ENCODE results near the gene CLEC4A. TPM values are rescaled to one million over a fixed set of nuclear protein-coding genes. Genes with fewer than 3 reads are reported as not detected.
"Not testable (repeated sequence)": the region's sequence is repeated elsewhere in the genome, so short reads cannot be mapped to it uniquely, and the experiment has no call there.

The CLEC4A gene
- total and polyA plus RNA-seq, 3 donors from 2014 or later: 1.9 to 3.5 (median 2.4) TPM

GRCh38 chr12:8096281-8096915 lies 27.0 kb upstream of the CLEC4A start:
- no peak overlapping the region for H3K27ac ChIP-seq
- no peaks in the 10 kb centered on the region for H3K9me3 ChIP-seq
- intact Hi-C loops (cut with DNase I; ENCODE audit: low total_unique reads): no loop called here
- no peaks in the 10 kb centered on the region for H3K27me3 ChIP-seq
- H3K4me1 ChIP-seq: no peaks in the 10 kb centered on the region
- no peak for TF ChIP-seq POLR2A (IDR thresholded peaks at IDR 0.05)
- TF ChIP-seq, protein P1, sequence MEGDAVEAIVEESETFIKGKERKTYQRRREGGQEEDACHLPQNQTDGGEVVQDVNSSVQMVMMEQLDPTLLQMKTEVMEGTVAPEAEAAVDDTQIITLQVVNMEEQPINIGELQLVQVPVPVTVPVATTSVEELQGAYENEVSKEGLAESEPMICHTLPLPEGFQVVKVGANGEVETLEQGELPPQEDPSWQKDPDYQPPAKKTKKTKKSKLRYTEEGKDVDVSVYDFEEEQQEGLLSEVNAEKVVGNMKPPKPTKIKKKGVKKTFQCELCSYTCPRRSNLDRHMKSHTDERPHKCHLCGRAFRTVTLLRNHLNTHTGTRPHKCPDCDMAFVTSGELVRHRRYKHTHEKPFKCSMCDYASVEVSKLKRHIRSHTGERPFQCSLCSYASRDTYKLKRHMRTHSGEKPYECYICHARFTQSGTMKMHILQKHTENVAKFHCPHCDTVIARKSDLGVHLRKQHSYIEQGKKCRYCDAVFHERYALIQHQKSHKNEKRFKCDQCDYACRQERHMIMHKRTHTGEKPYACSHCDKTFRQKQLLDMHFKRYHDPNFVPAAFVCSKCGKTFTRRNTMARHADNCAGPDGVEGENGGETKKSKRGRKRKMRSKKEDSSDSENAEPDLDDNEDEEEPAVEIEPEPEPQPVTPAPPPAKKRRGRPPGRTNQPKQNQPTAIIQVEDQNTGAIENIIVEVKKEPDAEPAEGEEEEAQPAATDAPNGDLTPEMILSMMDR (IDR thresholded peaks at IDR 0.05): no peak
- no peak overlapping the region for H3K4me3 ChIP-seq
- DNase-seq: no peak
- H3K36me3 ChIP-seq (ENCODE audit: low read depth, missing control alignments): no peaks in the 10 kb centered on the region
- whole genome bisulfite sequencing, 2 donors: 63 to 69% methylated on average over 2 of the region's 2 CpGs

- TF ChIP-seq POLR2A (IDR thresholded peaks at IDR 0.05): no peak
- TF ChIP-seq, protein P1 (IDR thresholded peaks at IDR 0.05): no peak
- Histone ChIP-seq H3K36me3 (ENCODE audit: low read depth, missing control alignments) (no peaks in the 10 kb centered on the region), H3K4me3 (no peak overlapping the region), H3K4me1 (no peaks in the 10 kb centered on the region), H3K27ac (no peak overlapping the region), H3K9me3 (no peaks in the 10 kb centered on the region), H3K27me3 (no peaks in the 10 kb centered on the region)
- intact Hi-C loops (cut with DNase I; ENCODE audit: low total_unique reads): no loop called here
- 86 to 96% methylated on average over 3 of the region's 3 CpGs for WGBS, 2 donors
- no peak for DNase-seq
These were observed 24.2 kb upstream of the CLEC4A start for GRCh38 chr12:8099235-8099634.

- intact Hi-C loops (cut with DNase I; ENCODE audit: low total_unique reads): no loop called here
- TF ChIP-seq, protein P1 (IDR thresholded peaks at IDR 0.05): peak; percentile 95 to 99 (median 97)
- no peak for TF ChIP-seq POLR2A (IDR thresholded peaks at IDR 0.05)
- no peaks in the 10 kb centered on the region for H3K9me3 ChIP-seq
- no peaks in the 10 kb centered on the region for H3K4me1 ChIP-seq
- H3K27me3 ChIP-seq: no peaks in the 10 kb centered on the region
- H3K27ac ChIP-seq: no peak overlapping the region
- DNase-seq: peak; percentile 89
- 2 to 5% methylated on average over 3 of the region's 3 CpGs for WGBS, 2 donors
- H3K36me3 ChIP-seq (ENCODE audit: low read depth, missing control alignments): no peaks in the 10 kb centered on the region
- no peak overlapping the region for H3K4me3 ChIP-seq
These were observed 14.5 kb upstream of the CLEC4A start for GRCh38 chr12:8108808-8109398.

GRCh38 chr12:8113117-8113516 lies 10.3 kb upstream of the CLEC4A start:
- WGBS, 2 donors: 95 to 98% methylated on average over 4 of the region's 4 CpGs
- H3K9me3 ChIP-seq; intact Hi-C loops (cut with DNase I; ENCODE audit: low total_unique reads): not testable (repeated sequence)

DNA sequence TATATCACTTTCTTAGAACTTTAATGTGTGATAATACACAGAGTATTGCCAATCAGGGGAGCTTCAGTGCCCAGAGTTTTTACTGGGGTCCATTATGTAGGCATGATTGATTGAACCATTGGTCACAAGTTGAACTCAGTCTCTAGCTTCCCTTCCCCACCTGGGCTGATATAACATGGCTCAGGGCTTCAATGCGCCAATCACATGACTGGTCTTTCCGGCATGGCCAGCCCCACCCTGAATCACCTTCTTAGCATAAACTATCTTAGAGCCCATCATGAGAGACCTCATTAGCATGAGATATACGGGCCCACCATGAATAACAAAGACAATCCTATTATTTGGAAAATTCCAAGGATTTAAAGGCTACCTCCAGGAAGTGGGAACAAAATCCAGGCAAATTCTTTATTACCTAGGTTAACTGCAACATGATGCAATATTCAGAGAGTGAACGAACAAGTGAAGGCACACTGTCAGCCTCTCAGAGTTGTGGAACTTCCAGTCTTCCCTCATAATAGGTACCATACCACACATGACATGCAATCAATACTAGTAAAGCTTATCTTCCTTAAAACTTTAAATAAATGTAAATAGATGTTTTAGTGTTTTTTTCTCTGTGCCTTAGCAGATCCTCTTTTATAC lies 3.2 kb upstream of the CLEC4A start:
- H3K27me3 ChIP-seq: no peaks in the 10 kb centered on the region
- intact Hi-C loops (cut with DNase I; ENCODE audit: low total_unique reads): no loop called here
- H3K4me3 ChIP-seq: no peak overlapping the region
- TF ChIP-seq, protein P1 (IDR thresholded peaks at IDR 0.05): no peak
- no peak for TF ChIP-seq POLR2A (IDR thresholded peaks at IDR 0.05)
- no peaks in the 10 kb centered on the region for H3K4me1 ChIP-seq
- H3K36me3 ChIP-seq (ENCODE audit: low read depth, missing control alignments): no peaks in the 10 kb centered on the region
- 94 to 98% methylated on average over 4 of the region's 4 CpGs for WGBS, 2 donors
- DNase-seq: no peak
- H3K27ac ChIP-seq: no peak overlapping the region
- H3K9me3 ChIP-seq: no peaks in the 10 kb centered on the region

More at GRCh38 chr12:8113117-8113516, 10.3 kb upstream of the CLEC4A start:
- not testable (repeated sequence) for H3K36me3 ChIP-seq (ENCODE audit: low read depth, missing control alignments); H3K4me1 ChIP-seq; DNase-seq; H3K27me3 ChIP-seq; H3K27ac ChIP-seq; H3K4me3 ChIP-seq
